K562 (cell line): ENCODE data around the gene ELMO3. TPM values are rescaled to one million over a fixed set of nuclear protein-coding genes. Genes with fewer than 3 reads are reported as not detected.

Experiments used
- ARID1B ChIP-seq: fragments of 450-650 bp; IDR thresholded peaks from 2 replicates; pipeline ENCODE4 v1.6.1; 2016; ENCODE audit warnings: antibody characterized with exemption, mild to moderate bottlenecking, inconsistent platforms
- BDP1 ChIP-seq: IDR thresholded peaks from 3 replicates; pipeline ENCODE4 v1.6.1; 2011; ENCODE audit not compliant: insufficient read length, insufficient read depth
- BHLHE40 ChIP-seq: IDR thresholded peaks from 2 replicates; pipeline ENCODE4 v1.6.1; 2011; ENCODE audit warnings: low read length, improper control_type of control experiment
- C11orf30 ChIP-seq: fragments of 450-650 bp; IDR thresholded peaks from 2 replicates; pipeline ENCODE4 v1.6.1; 2016; ENCODE audit warnings: low read depth, mild to moderate bottlenecking
- CBFB ChIP-seq: sonication (generic); formaldehyde crosslinking; IDR thresholded peaks from 2 replicates; pipeline ENCODE4 v1.4.0; 2020; ENCODE audit warnings: mild to moderate bottlenecking, missing genetic modification reagents
- GATAD2A ChIP-seq: fragments of 450-650 bp; IDR thresholded peaks from 2 replicates; pipeline ENCODE4 v1.6.1; 2017
- NELFE ChIP-seq: IDR thresholded peaks from 2 replicates; pipeline ENCODE4 v1.6.1; 2011; ENCODE audit warnings: mild to moderate bottlenecking; ENCODE audit not compliant: insufficient read depth, insufficient read length
- RB1 ChIP-seq: fragments of 450-650 bp; IDR thresholded peaks from 2 replicates; pipeline ENCODE4 v1.6.1; 2017; ENCODE audit warnings: low read depth, mild to moderate bottlenecking
- TOE1 ChIP-seq, 2 experiments: fragments of 450-650 bp in 1 of 2; sonication (generic) in 1 of 2; formaldehyde crosslinking in 1 of 2; IDR thresholded peaks; 2 replicates each; pipeline versions ENCODE4 v1.7.1 to v1.8.0; 2016 to 2022; ENCODE audit warnings: borderline replicate concordance in 2 of 2, mild to moderate bottlenecking in 2 of 2, antibody characterized with exemption in 1 of 2, inconsistent platforms in 1 of 2, low read depth in 1 of 2, missing genetic modification reagents in 1 of 2, moderate library complexity in 1 of 2
- TSC22D4 ChIP-seq: fragments of 450-650 bp; IDR thresholded peaks from 2 replicates; pipeline ENCODE4 v1.6.1; 2016; ENCODE audit warnings: missing genetic modification characterization, missing biosample characterization, control low read depth
- ZNF140 ChIP-seq: fragments of 250-450 bp; sonication (Bioruptor Pico); IDR thresholded peaks from 2 replicates; pipeline ENCODE4 v1.8.0; 2021; ENCODE audit warnings: moderate library complexity, mild to moderate bottlenecking, inconsistent platforms
- ZNF778 ChIP-seq: fragments of 450-650 bp; formaldehyde crosslinking; IDR thresholded peaks from 2 replicates; pipeline ENCODE4 v1.4.0; 2020; ENCODE audit warnings: mild to moderate bottlenecking, moderate library complexity
- polyA plus RNA-seq, 8 experiments: library from polyadenylated mRNA; depleted of rRNA in 4 of 8; stranded (reverse) in 5 of 8; unstranded in 3 of 8; fragments of >200 nt; fragmentation: Nextera tagmentation in 2 of 8; fragmentation: Illumina TruSeq in 1 of 8; extraction: Ambion mirVana in 2 of 8; extraction: Trizol in 1 of 8; gene quantifications; 2 replicates each; pipeline versions ENCODE4 v1.2.1 to v1.2.3, GENCODE V29; 2011 to 2014; ENCODE audit warnings: inconsistent platforms in 1 of 8, missing spikeins in 1 of 8
- total RNA-seq, 7 experiments: library from RNA; depleted of rRNA in 6 of 7; stranded (reverse); fragments of >200 nt in 6 of 7; fragmentation: Illumina TruSeq in 2 of 7; extraction: Trizol in 2 of 7; gene quantifications; 2 replicates each; pipeline versions ENCODE4 v1.2.1 to v1.2.3, GENCODE V29; 2011 to 2021; ENCODE audit warnings: low replicate concordance in 1 of 7
- TF ChIP-seq, protein P1 (sequence below), 2 experiments: IDR thresholded peaks; 2 replicates each; pipeline ENCODE4 v1.6.1; 2012; ENCODE audit warnings: improper control_type of control experiment in 2 of 2, low read depth in 2 of 2, low read length in 2 of 2, borderline replicate concordance in 1 of 2
- TF ChIP-seq, protein P2 (sequence below): sonication (generic); formaldehyde crosslinking; IDR thresholded peaks from 2 replicates; pipeline ENCODE4 v1.8.1; 2023; ENCODE audit warnings: mild to moderate bottlenecking, missing genetic modification reagents
- TF ChIP-seq, protein P3 (sequence below): sonication (generic); formaldehyde crosslinking; IDR thresholded peaks from 2 replicates; pipeline ENCODE4 v1.8.0; 2022; ENCODE audit warnings: mild to moderate bottlenecking, missing genetic modification reagents, borderline replicate concordance
- TF ChIP-seq, protein P4 (sequence below): fragments of 250-450 bp; sonication (Bioruptor Pico); IDR thresholded peaks from 2 replicates; pipeline ENCODE4 v1.5.0; 2021
- TF ChIP-seq, protein P5 (sequence below): fragments of 450-650 bp; formaldehyde crosslinking; IDR thresholded peaks from 2 replicates; pipeline ENCODE4 v1.4.0; 2022; ENCODE audit warnings: mild to moderate bottlenecking, moderate library complexity

ELMO3 gene
- total and polyA plus RNA-seq, 9 of the 15 experiments (the other 6 are each of a cell fraction or from before 2014, with no cell fraction given), result 0.04 to 5.1 (median 1.5) TPM

DNA sequence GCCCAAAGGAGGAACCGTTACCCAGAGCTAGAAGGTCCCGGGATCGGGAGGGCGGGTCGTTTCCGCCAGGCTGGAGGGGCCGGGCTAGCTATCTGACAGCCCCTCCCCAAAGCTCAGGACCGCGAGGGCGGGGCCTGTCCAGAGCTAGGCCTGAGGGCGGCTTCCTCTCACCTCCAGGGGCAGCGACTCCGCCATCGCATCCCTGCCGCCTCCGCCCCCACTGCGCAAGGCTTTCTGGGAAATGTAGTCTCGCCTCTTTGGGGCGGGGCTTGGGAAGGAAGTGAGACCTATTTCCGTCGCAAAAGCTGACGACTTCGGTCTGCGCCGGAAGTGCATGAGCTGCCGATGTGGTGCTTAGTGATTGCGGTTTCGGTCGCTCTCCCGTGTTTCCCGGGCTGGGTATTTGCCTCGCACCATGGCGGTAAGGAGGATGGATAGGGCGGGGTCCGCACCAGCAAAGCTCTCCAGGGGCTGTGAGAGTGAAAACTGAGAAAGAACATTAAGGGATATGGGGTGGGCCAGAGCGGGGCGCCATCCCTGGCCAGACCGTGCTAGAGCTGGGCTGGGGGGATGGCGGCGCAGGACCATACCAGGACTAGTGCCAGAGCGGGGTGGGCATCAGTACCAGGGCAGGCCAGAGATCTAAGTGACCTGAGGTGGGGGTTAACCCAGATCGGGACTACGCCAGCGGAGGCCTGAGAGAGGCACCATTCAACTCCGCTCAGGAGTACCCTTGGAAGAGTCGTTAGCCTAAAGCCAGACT lies 28.1 kb downstream of the ELMO3 start, which contains the start of gene TMEM208 (continued):
- TF ChIP-seq, protein P1, sequence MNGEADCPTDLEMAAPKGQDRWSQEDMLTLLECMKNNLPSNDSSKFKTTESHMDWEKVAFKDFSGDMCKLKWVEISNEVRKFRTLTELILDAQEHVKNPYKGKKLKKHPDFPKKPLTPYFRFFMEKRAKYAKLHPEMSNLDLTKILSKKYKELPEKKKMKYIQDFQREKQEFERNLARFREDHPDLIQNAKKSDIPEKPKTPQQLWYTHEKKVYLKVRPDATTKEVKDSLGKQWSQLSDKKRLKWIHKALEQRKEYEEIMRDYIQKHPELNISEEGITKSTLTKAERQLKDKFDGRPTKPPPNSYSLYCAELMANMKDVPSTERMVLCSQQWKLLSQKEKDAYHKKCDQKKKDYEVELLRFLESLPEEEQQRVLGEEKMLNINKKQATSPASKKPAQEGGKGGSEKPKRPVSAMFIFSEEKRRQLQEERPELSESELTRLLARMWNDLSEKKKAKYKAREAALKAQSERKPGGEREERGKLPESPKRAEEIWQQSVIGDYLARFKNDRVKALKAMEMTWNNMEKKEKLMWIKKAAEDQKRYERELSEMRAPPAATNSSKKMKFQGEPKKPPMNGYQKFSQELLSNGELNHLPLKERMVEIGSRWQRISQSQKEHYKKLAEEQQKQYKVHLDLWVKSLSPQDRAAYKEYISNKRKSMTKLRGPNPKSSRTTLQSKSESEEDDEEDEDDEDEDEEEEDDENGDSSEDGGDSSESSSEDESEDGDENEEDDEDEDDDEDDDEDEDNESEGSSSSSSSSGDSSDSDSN (IDR thresholded peaks at IDR 0.05; ENCODE audit: borderline replicate concordance in 1 of 2, low read depth in 2 of 2, low read length in 2 of 2), result no peak
- TF ChIP-seq BDP1 (no peak), CBFB (CRISPR knock-in tag) (peak; percentile 90), ZNF778 (CRISPR knock-in tag) (no peak), NELFE (no peak), ZNF140 (CRISPR knock-in tag) (no peak), BHLHE40 (peak; percentile 47), TSC22D4 (tag) (no peak), RB1 (0 out of 2 replicates have a peak, but pooled peaks have one; percentile 35), ARID1B (no peak; the same call in 1 of the 2 replicates), C11orf30 (peak; percentile 100), TOE1 (IDR thresholded peaks at IDR 0.05; ENCODE audit: borderline replicate concordance) (0 out of 2 replicates have a peak, but pooled peaks have one; percentile 69), TOE1 (CRISPR knock-in tag; IDR thresholded peaks at IDR 0.05; ENCODE audit: borderline replicate concordance, low read depth) (no peak), GATAD2A (no peak)
- TF ChIP-seq, protein P2, sequence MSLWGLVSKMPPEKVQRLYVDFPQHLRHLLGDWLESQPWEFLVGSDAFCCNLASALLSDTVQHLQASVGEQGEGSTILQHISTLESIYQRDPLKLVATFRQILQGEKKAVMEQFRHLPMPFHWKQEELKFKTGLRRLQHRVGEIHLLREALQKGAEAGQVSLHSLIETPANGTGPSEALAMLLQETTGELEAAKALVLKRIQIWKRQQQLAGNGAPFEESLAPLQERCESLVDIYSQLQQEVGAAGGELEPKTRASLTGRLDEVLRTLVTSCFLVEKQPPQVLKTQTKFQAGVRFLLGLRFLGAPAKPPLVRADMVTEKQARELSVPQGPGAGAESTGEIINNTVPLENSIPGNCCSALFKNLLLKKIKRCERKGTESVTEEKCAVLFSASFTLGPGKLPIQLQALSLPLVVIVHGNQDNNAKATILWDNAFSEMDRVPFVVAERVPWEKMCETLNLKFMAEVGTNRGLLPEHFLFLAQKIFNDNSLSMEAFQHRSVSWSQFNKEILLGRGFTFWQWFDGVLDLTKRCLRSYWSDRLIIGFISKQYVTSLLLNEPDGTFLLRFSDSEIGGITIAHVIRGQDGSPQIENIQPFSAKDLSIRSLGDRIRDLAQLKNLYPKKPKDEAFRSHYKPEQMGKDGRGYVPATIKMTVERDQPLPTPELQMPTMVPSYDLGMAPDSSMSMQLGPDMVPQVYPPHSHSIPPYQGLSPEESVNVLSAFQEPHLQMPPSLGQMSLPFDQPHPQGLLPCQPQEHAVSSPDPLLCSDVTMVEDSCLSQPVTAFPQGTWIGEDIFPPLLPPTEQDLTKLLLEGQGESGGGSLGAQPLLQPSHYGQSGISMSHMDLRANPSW (CRISPR knock-in tag), result no peak
- TF ChIP-seq, protein P3, sequence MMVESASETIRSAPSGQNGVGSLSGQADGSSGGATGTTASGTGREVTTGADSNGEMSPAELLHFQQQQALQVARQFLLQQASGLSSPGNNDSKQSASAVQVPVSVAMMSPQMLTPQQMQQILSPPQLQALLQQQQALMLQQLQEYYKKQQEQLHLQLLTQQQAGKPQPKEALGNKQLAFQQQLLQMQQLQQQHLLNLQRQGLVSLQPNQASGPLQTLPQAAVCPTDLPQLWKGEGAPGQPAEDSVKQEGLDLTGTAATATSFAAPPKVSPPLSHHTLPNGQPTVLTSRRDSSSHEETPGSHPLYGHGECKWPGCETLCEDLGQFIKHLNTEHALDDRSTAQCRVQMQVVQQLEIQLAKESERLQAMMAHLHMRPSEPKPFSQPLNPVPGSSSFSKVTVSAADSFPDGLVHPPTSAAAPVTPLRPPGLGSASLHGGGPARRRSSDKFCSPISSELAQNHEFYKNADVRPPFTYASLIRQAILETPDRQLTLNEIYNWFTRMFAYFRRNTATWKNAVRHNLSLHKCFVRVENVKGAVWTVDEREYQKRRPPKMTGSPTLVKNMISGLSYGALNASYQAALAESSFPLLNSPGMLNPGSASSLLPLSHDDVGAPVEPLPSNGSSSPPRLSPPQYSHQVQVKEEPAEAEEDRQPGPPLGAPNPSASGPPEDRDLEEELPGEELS (CRISPR knock-in tag), result no peak
- TF ChIP-seq, protein P4, sequence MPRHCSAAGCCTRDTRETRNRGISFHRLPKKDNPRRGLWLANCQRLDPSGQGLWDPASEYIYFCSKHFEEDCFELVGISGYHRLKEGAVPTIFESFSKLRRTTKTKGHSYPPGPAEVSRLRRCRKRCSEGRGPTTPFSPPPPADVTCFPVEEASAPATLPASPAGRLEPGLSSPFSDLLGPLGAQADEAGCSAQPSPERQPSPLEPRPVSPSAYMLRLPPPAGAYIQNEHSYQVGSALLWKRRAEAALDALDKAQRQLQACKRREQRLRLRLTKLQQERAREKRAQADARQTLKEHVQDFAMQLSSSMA (CRISPR knock-in tag), result no peak
- TF ChIP-seq, protein P5, sequence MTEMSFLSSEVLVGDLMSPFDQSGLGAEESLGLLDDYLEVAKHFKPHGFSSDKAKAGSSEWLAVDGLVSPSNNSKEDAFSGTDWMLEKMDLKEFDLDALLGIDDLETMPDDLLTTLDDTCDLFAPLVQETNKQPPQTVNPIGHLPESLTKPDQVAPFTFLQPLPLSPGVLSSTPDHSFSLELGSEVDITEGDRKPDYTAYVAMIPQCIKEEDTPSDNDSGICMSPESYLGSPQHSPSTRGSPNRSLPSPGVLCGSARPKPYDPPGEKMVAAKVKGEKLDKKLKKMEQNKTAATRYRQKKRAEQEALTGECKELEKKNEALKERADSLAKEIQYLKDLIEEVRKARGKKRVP (CRISPR knock-in tag), result no peak
